Measurements from ENCODE around the gene GFRA1.
A peak's percentile ranks its signal among the peaks of the same experiment; 100 is the strongest.

The GFRA1 gene

DNA sequence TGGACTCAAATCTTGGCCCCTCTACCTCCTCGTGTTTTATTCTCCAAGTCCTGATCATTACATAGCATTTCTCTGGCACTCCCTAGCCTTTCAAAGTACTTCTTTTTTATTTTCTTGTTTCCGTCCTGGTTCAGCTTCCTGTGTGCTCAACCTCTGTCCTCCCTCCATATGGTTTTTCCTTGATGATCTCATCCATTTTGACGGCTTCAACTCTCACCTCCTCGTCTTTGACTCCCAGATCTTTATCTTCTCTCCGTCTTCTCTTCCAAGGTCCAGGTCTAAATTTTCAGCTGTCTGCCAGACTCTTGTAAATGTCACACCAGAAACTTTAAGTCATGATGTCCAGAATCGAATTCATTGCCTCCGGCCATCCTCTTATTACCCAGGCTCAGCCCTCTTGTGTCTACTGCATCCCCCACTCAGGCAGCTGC, 23.3 kb upstream of the GFRA1 start:
- H3K27me3 ChIP-seq (ENCODE audit: control insufficient read depth in 2 of 2, insufficient read depth in 2 of 2, low read length in 2 of 2) = no peaks in the 10 kb centered on the region
- no peaks in the 10 kb centered on the region for H3K36me3 ChIP-seq (ENCODE audit: control insufficient read depth in 2 of 2, insufficient read depth in 2 of 2, low read length in 2 of 2)
- no peak overlapping the region for H3K4me3 ChIP-seq (ENCODE audit: low read length in 2 of 2)
- no peak overlapping the region for H3K9ac ChIP-seq (ENCODE audit: low read depth in 1 of 2, low read length in 2 of 2)
- no peak overlapping the region for H3K27ac ChIP-seq (ENCODE audit: low read depth in 2 of 2, low read length in 2 of 2)
- no peaks in the 10 kb centered on the region for H3K9me3 ChIP-seq (ENCODE audit: control insufficient read depth in 2 of 2, low read length in 2 of 2)
- no peaks in the 10 kb centered on the region for H3K4me1 ChIP-seq (ENCODE audit: control insufficient read depth in 2 of 2, insufficient read depth in 2 of 2, low read length in 2 of 2)

DNA sequence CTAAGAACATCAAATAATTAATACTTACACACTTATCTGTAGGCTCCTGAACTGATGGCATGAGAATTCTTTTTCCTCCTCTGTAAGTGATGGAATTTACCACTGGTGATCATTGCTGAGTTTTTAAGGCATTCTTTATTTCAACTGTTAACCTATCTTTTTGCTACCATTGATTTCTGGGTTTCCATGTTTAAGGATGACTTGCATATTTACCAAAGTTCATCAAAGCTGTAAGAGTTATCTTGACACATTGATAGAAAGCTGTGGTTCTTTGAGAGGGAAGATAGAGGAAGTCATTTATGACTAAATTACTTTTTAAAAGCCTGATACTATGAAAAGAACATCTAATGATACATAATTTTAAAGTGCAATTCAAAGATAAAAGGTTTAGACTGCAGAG, 19.5 kb upstream of the GFRA1 start:
- H3K4me3 ChIP-seq (ENCODE audit: low read length in 2 of 2) = no peak overlapping the region
- H3K36me3 ChIP-seq (ENCODE audit: control insufficient read depth in 2 of 2, insufficient read depth in 2 of 2, low read length in 2 of 2) = no peaks in the 10 kb centered on the region
- H3K27ac ChIP-seq (ENCODE audit: low read depth in 2 of 2, low read length in 2 of 2) = no peak overlapping the region
- H3K9me3 ChIP-seq (ENCODE audit: control insufficient read depth in 2 of 2, low read length in 2 of 2) = no peaks in the 10 kb centered on the region
- H3K27me3 ChIP-seq (ENCODE audit: control insufficient read depth in 2 of 2, insufficient read depth in 2 of 2, low read length in 2 of 2) = no peaks in the 10 kb centered on the region
- H3K9ac ChIP-seq (ENCODE audit: low read depth in 1 of 2, low read length in 2 of 2) = no peak overlapping the region
- no peaks in the 10 kb centered on the region for H3K4me1 ChIP-seq (ENCODE audit: control insufficient read depth in 2 of 2, insufficient read depth in 2 of 2, low read length in 2 of 2)

DNA sequence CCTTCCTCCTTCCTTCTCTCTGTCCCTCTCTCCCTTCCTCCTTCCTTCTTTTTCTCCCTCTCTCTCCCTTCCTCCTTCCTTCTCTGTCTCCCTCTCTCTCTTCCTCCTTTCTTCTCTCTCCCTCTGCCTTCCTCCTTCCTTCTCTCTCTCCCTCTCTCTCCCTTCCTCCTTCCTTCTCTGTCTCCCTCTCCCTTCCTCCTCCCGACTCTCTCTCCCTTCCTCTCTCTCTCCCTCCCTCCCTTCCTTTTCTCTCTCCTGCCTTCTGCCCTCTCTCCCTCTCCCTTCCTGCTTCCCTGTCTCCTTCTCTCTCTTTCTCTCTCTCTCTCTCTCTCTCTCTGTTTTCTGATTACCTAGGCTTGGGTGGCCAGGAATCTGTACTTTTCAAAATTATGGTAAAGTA, 16.6 kb upstream of the GFRA1 start:
- Histone ChIP-seq H3K9me3 (ENCODE audit: control insufficient read depth in 2 of 2, low read length in 2 of 2) (no peaks in the 10 kb centered on the region), H3K36me3 (ENCODE audit: control insufficient read depth in 2 of 2, insufficient read depth in 2 of 2, low read length in 2 of 2) (no peaks in the 10 kb centered on the region), H3K4me1 (ENCODE audit: control insufficient read depth in 2 of 2, insufficient read depth in 2 of 2, low read length in 2 of 2) (no peaks in the 10 kb centered on the region), H3K27ac (ENCODE audit: low read depth in 2 of 2, low read length in 2 of 2) (no peak overlapping the region), H3K27me3 (ENCODE audit: control insufficient read depth in 2 of 2, insufficient read depth in 2 of 2, low read length in 2 of 2) (no peaks in the 10 kb centered on the region), H3K9ac (ENCODE audit: low read depth in 1 of 2, low read length in 2 of 2) (no peak overlapping the region), H3K4me3 (ENCODE audit: low read length in 2 of 2) (no peak overlapping the region)

DNA sequence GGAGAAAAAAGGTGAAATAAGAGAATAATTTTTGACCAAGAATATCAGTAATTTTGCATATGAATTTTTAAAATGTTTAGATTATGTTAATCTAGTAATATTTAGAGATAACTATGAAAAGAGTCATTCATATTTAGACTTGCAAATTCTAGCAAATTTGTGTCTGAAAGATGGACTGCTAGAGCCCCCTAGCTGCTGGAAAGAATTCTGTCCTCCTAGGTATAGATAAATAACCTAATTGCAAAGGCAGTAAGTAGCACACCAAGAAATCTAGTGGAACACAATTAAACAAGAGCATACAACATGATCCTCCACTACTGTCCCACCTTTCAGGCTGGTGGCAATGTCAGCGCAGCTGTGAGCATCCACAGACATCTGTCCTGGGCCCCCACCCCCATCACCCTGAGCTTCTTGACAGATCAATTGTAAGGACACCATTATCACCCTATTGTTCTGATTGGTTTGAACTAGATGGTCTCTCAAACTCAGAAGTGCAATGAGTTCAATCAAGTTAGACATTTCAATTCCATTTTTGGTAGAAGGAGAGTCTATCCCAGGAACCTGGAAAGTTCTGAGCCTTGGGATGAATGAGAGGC, 15.0 kb upstream of the GFRA1 start:
- no peak overlapping the region for H3K27ac ChIP-seq (ENCODE audit: low read depth in 2 of 2, low read length in 2 of 2)
- no peak overlapping the region for H3K9ac ChIP-seq (ENCODE audit: low read depth in 1 of 2, low read length in 2 of 2)
- H3K27me3 ChIP-seq (ENCODE audit: control insufficient read depth in 2 of 2, insufficient read depth in 2 of 2, low read length in 2 of 2) = no peaks in the 10 kb centered on the region
- no peak overlapping the region for H3K4me3 ChIP-seq (ENCODE audit: low read length in 2 of 2)
- no peaks in the 10 kb centered on the region for H3K36me3 ChIP-seq (ENCODE audit: control insufficient read depth in 2 of 2, insufficient read depth in 2 of 2, low read length in 2 of 2)
- H3K4me1 ChIP-seq (ENCODE audit: control insufficient read depth in 2 of 2, insufficient read depth in 2 of 2, low read length in 2 of 2) = no peaks in the 10 kb centered on the region
- no peaks in the 10 kb centered on the region for H3K9me3 ChIP-seq (ENCODE audit: control insufficient read depth in 2 of 2, low read length in 2 of 2)

DNA sequence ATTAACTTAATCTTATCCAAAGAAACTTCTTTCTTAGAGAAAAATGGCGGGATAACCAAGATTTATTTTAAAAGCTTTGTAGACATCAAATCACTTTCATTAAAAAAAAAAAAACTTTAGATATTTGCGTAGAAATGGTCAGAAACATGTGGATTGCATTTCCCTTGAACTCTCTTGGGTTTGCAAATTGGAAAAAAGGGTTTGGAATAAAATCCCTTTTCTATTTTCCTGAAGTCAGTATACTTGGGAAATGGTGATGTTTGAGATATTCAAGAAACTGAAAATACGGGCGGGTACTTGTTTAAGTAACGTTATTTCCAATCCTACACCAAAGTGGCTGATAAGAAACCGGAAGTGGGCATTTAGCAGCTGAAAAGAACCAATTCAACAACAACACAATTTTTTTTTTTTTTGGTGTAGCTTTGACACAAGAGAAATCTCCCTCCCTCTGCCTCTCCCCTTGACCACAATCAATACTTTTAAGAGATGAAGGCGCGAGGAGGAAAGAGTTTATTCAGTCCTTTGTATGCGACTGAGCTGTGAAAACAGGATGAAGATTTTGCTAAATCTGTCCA, 13.7 kb upstream of the GFRA1 start:
- H3K27me3 ChIP-seq (ENCODE audit: control insufficient read depth in 2 of 2, insufficient read depth in 2 of 2, low read length in 2 of 2) = no peaks in the 10 kb centered on the region
- no peaks in the 10 kb centered on the region for H3K4me1 ChIP-seq (ENCODE audit: control insufficient read depth in 2 of 2, insufficient read depth in 2 of 2, low read length in 2 of 2)
- H3K36me3 ChIP-seq (ENCODE audit: control insufficient read depth in 2 of 2, insufficient read depth in 2 of 2, low read length in 2 of 2) = no peaks in the 10 kb centered on the region
- H3K27ac ChIP-seq (ENCODE audit: low read depth in 2 of 2, low read length in 2 of 2) = no peak overlapping the region
- no peak overlapping the region for H3K9ac ChIP-seq (ENCODE audit: low read depth in 1 of 2, low read length in 2 of 2)
- no peaks in the 10 kb centered on the region for H3K9me3 ChIP-seq (ENCODE audit: control insufficient read depth in 2 of 2, low read length in 2 of 2)
- H3K4me3 ChIP-seq (ENCODE audit: low read length in 2 of 2) = no peak overlapping the region

DNA sequence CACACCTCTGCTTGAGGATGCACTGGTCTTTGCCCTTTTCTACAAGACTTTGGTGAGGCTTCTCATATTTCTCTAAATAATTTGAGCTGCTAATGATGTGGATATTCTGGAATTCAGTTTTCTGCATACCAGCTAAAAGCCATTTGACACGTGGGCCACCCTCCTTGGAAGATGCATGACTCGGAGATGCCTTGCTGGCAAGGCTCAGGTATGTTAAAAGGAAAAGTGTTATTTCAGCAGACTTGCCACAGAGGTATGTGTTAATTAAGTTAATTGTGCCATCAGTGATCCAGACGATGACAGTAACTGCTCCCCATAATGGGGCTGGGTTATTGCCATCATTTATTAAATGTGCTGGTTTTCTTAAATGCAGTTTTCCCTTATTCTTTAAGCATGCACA, 8.8 kb upstream of the GFRA1 start:
- H3K36me3 ChIP-seq (ENCODE audit: control insufficient read depth in 2 of 2, insufficient read depth in 2 of 2, low read length in 2 of 2) = no peaks in the 10 kb centered on the region
- H3K9ac ChIP-seq (ENCODE audit: low read depth in 1 of 2, low read length in 2 of 2) = no peak overlapping the region
- H3K4me3 ChIP-seq (ENCODE audit: low read length in 2 of 2) = no peak overlapping the region
- H3K27ac ChIP-seq (ENCODE audit: low read depth in 2 of 2, low read length in 2 of 2) = no peak overlapping the region
- no peaks in the 10 kb centered on the region for H3K9me3 ChIP-seq (ENCODE audit: control insufficient read depth in 2 of 2, low read length in 2 of 2)
- no peaks in the 10 kb centered on the region for H3K4me1 ChIP-seq (ENCODE audit: control insufficient read depth in 2 of 2, insufficient read depth in 2 of 2, low read length in 2 of 2)
- no peaks in the 10 kb centered on the region for H3K27me3 ChIP-seq (ENCODE audit: control insufficient read depth in 2 of 2, insufficient read depth in 2 of 2, low read length in 2 of 2)

DNA sequence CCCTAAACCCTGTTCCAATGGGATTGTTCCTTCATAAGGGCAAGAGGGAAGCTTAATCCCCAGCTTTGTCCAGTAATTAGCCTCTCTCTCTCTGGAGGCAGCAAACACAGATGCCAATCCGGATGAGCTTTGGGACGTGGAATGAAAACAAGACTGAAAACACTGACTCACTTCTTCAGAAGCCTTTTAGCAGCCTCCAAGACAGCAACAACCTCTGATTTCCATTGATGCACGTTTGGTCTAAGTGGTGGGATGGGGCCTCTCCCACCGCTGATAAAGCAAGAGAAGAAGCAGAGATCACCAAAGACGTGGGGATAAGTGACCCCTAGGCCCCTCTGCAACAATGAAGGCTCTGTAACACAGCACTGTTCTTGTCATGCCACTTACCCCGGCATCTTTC, 5.8 kb upstream of the GFRA1 start:
- Histone ChIP-seq H3K27me3 (ENCODE audit: control insufficient read depth in 2 of 2, insufficient read depth in 2 of 2, low read length in 2 of 2) (peaks cover 8 to 13% of the 10 kb centered on the region in 2 donors), H3K9ac (ENCODE audit: low read depth in 1 of 2, low read length in 2 of 2) (no peak overlapping the region), H3K27ac (ENCODE audit: low read depth in 2 of 2, low read length in 2 of 2) (no peak overlapping the region)

DNA sequence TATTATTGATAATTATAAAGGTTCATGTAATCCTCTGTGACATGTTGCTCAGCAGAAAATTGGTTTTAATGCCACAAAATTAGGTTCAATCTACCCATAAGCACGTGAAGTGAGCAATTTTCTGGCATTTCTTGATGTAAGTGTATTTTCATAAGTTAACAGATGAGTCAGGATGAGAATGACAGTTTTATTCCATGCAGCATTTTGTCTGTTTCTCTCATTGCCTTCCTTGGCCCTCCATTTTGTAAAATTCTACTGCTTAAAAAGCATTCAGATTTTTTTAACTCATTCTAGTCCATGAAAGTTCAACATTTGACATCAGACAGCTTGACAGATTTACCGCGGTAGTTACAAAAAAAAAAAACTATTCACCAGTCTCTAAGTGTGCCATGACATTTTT, 4.0 kb upstream of the GFRA1 start:
- H3K27ac ChIP-seq (ENCODE audit: low read depth in 2 of 2, low read length in 2 of 2) = no peak overlapping the region
- H3K9me3 ChIP-seq (ENCODE audit: control insufficient read depth in 2 of 2, low read length in 2 of 2) = no peaks in the 10 kb centered on the region
- no peak overlapping the region for H3K4me3 ChIP-seq (ENCODE audit: low read length in 2 of 2)
- peaks cover 12 to 21% of the 10 kb centered on the region in 2 donors for H3K27me3 ChIP-seq (ENCODE audit: control insufficient read depth in 2 of 2, insufficient read depth in 2 of 2, low read length in 2 of 2)
- no peak overlapping the region for H3K9ac ChIP-seq (ENCODE audit: low read depth in 1 of 2, low read length in 2 of 2)
- no peaks in the 10 kb centered on the region for H3K4me1 ChIP-seq (ENCODE audit: control insufficient read depth in 2 of 2, insufficient read depth in 2 of 2, low read length in 2 of 2)
- no peaks in the 10 kb centered on the region for H3K36me3 ChIP-seq (ENCODE audit: control insufficient read depth in 2 of 2, insufficient read depth in 2 of 2, low read length in 2 of 2)

More for the DNA sequence above, 5.8 kb upstream of the GFRA1 start:
- Histone ChIP-seq H3K4me1 (ENCODE audit: control insufficient read depth in 2 of 2, insufficient read depth in 2 of 2, low read length in 2 of 2) (no peaks in the 10 kb centered on the region), H3K36me3 (ENCODE audit: control insufficient read depth in 2 of 2, insufficient read depth in 2 of 2, low read length in 2 of 2) (no peaks in the 10 kb centered on the region), H3K9me3 (ENCODE audit: control insufficient read depth in 2 of 2, low read length in 2 of 2) (no peaks in the 10 kb centered on the region), H3K4me3 (ENCODE audit: low read length in 2 of 2) (no peak overlapping the region)

DNA sequence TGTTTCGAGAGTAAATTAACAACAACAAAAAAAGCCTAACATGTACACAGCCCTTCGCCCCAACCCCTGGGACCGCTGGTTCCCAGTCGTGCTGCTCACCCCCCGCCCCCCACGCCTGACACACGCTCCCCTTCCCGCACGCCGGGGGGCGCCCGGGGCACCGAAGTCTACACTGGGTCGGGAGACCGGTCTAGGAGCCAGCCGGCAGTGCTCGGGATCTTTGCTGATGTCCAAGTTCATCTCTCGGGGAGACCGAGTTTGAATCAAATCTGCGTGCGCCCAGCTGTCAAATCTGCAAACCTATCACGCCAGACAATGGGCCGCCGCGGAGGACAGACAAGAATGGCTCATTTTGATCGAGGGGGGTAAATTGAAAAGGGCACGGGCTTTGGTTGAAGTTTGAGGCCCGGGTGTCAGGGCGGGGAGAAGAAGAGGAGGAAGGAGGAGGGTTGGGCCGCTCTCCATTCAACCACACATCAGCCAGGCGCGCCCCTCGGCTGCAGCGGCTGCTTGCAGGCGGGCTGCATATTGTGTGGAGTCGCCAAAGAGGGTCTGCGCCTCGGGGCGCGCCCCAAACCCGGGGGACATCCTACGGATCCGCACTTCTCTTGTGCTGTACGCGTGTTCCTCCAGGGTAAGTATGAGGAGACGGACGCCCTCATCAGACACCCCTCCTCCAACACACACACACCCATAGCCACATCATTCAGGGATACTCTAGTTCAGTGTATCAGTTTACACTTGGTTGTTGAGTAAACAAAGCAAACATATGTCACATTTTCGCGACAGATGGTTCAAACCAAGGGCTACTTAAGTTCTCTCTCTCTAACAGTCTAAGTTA, 1.3 kb upstream of the GFRA1 start:
- Histone ChIP-seq H3K9me3 (ENCODE audit: control insufficient read depth in 2 of 2, low read length in 2 of 2) (no peaks in the 10 kb centered on the region), H3K4me3 (ENCODE audit: low read length in 2 of 2) (peak overlapping the region in 1 of 2 donors; percentile 55), H3K9ac (ENCODE audit: low read depth in 1 of 2, low read length in 2 of 2) (no peak overlapping the region), H3K36me3 (ENCODE audit: control insufficient read depth in 2 of 2, insufficient read depth in 2 of 2, low read length in 2 of 2) (no peaks in the 10 kb centered on the region), H3K27me3 (ENCODE audit: control insufficient read depth in 2 of 2, insufficient read depth in 2 of 2, low read length in 2 of 2) (peaks cover 14 to 28% of the 10 kb centered on the region in 2 donors), H3K27ac (ENCODE audit: low read depth in 2 of 2, low read length in 2 of 2) (peak overlapping the region in 1 of 2 donors; percentile 53), H3K4me1 (ENCODE audit: control insufficient read depth in 2 of 2, insufficient read depth in 2 of 2, low read length in 2 of 2) (no peaks in the 10 kb centered on the region)
